Caco-2 (cell line): Measurements from ENCODE around the gene TSBP1. TPM values are rescaled to one million over a fixed set of nuclear protein-coding genes. Genes with fewer than 3 reads are reported as not detected.

Source experiments
- BruUV-seq: library from RNA; stranded (reverse); fragments of 400-500 nt; replicated peaks from 2 replicates; lab custom pipeline; 2021; lab: Mats Ljungman, UMichigan
- CTCF ChIA-PET: fragments of 300-600 bp; sonication (Branson Sonifier 250); formaldehyde crosslinking; loops from one replicate; lab custom pipeline; 2022; ENCODE audit warnings: antibody characterized with exemption; lab: Charles Lee
- POLR2A ChIA-PET: fragments of 300-600 bp; sonication (Branson Sonifier 250); formaldehyde crosslinking; loops from one replicate; lab custom pipeline; 2022; ENCODE audit warnings: antibody characterized with exemption; lab: Charles Lee
- DNase-seq, 2 experiments: peaks; one replicate each; pipeline versions ENCODE4 v3.0.0 to v3.0.0-alpha.2; 2020 to 2022
- H3K27me3 ChIP-seq: replicated peaks from 2 replicates; pipeline ENCODE4 v1.6.0; 2011; ENCODE audit warnings: low read length; ENCODE audit not compliant: control insufficient read depth, insufficient read depth
- H3K36me3 ChIP-seq: 2 replicates; pipeline ENCODE4 v1.5.1; 2011; ENCODE audit warnings: low read length; ENCODE audit not compliant: control insufficient read depth, insufficient read depth
- H3K4me1 ChIP-seq: fragments of 250-450 bp; sonication (Bioruptor Pico); 2 replicates; pipeline ENCODE4 v1.5.1; 2020; ENCODE audit warnings: mild to moderate bottlenecking
- H3K4me3 ChIP-seq: 2 replicates; pipeline ENCODE4 v1.5.1; 2011; ENCODE audit warnings: low read depth, mild to moderate bottlenecking, control low read depth, low read length
- H3K9me3 ChIP-seq: fragments of 250-450 bp; sonication (Bioruptor Pico); 2 replicates; pipeline ENCODE4 v1.5.1; 2020; ENCODE audit warnings: mild to moderate bottlenecking, moderate library complexity
- H3K27ac Mint-ChIP-seq: one replicate; pipeline ENCODE4 v1.8.0; 2022; ENCODE audit warnings: mixed read lengths; ENCODE audit not compliant: unreplicated experiment
- H3K27me3 Mint-ChIP-seq: one replicate; pipeline ENCODE4 v1.8.0; 2022; ENCODE audit warnings: mixed read lengths; ENCODE audit not compliant: insufficient read depth, unreplicated experiment
- H3K36me3 Mint-ChIP-seq: one replicate; pipeline ENCODE4 v1.8.0; 2022; ENCODE audit warnings: mild to moderate bottlenecking, mixed read lengths; ENCODE audit not compliant: insufficient read depth, unreplicated experiment
- H3K4me1 Mint-ChIP-seq: one replicate; pipeline ENCODE4 v1.8.0; 2022; ENCODE audit warnings: low read depth, mixed read lengths; ENCODE audit not compliant: unreplicated experiment
- H3K4me3 Mint-ChIP-seq: one replicate; pipeline ENCODE4 v1.8.0; 2022; ENCODE audit warnings: mild to moderate bottlenecking, moderate library complexity, mixed read lengths; ENCODE audit not compliant: unreplicated experiment
- H3K9me3 Mint-ChIP-seq: one replicate; pipeline ENCODE4 v1.8.0; 2022; ENCODE audit warnings: mixed read lengths; ENCODE audit not compliant: unreplicated experiment
- CTCF ChIP-seq, 2 experiments: fragments of 200-600 bp in 1 of 2; IDR thresholded peaks; 1 replicate in 1 of 2; 2 replicates in 1 of 2; pipeline versions ENCODE4 v1.5.1 to v1.8.0; 2011 to 2022; ENCODE audit warnings: antibody characterized with exemption in 1 of 2, control low read depth in 1 of 2, inconsistent platforms in 1 of 2, low read depth in 1 of 2, low read length in 1 of 2, mild to moderate bottlenecking in 1 of 2, moderate library complexity in 1 of 2; ENCODE audit not compliant: insufficient read depth in 1 of 2, severe bottlenecking in 1 of 2, unreplicated experiment in 1 of 2
- intact Hi-C: fragments of 100-400 bp; cut with micrococcal nuclease; formaldehyde crosslinking; loops from one replicate; pipeline ENCODE4 v1.10.0; 2022; ENCODE audit not compliant: unreplicated experiment
- total RNA-seq: library from RNA; stranded (reverse); gene quantifications from 2 replicates; pipeline ENCODE4 v1.2.3, GENCODE V29; 2022

Gene TSBP1
- total RNA-seq, 1 experiment from 2014 or later = not detected

GRCh38 chr6:32355018-32355417, 16.7 kb downstream of the TSBP1 start:
- Mint-ChIP-seq H3K4me1 (no peaks in the 10 kb centered on the region), H3K4me3 (no peak overlapping the region), H3K27me3 (no peaks in the 10 kb centered on the region), H3K27ac (no peak overlapping the region), H3K36me3 (no peaks in the 10 kb centered on the region), H3K9me3 (no peaks in the 10 kb centered on the region)
- ChIA-PET POLR2A (no interaction called here), CTCF (no interaction called here)
- no peak for DNase-seq
- intact Hi-C loops = no loop called here
- BruUV-seq = no TSS peak
- H3K4me3 ChIP-seq = no peak overlapping the region
- no peaks in the 10 kb centered on the region for H3K36me3 ChIP-seq
- peaks cover 10% of the 10 kb centered on the region; the same call in 1 of the 2 replicates for H3K9me3 ChIP-seq
- H3K27me3 ChIP-seq = no peaks in the 10 kb centered on the region
- TF ChIP-seq CTCF (IDR thresholded peaks at IDR 0.05; ENCODE audit: insufficient read depth in 1 of 2, low read depth in 1 of 2, low read length in 1 of 2, severe bottlenecking in 1 of 2, unreplicated experiment in 1 of 2) = no peak
- H3K4me1 ChIP-seq = no peaks in the 10 kb centered on the region

- DNase-seq = no peak
- H3K36me3 ChIP-seq = no peaks in the 10 kb centered on the region
- no TSS peak for BruUV-seq
- no peaks in the 10 kb centered on the region for H3K9me3 Mint-ChIP-seq
- H3K4me3 ChIP-seq = no peak overlapping the region
- H3K9me3 ChIP-seq = peaks cover 10% of the 10 kb centered on the region; the same call in 1 of the 2 replicates
- H3K4me3 Mint-ChIP-seq = no peak overlapping the region
- no peaks in the 10 kb centered on the region for H3K27me3 ChIP-seq
- ChIA-PET POLR2A (no interaction called here), CTCF (no interaction called here)
- H3K4me1 ChIP-seq = no peaks in the 10 kb centered on the region
- no peaks in the 10 kb centered on the region for H3K36me3 Mint-ChIP-seq
- H3K4me1 Mint-ChIP-seq = no peaks in the 10 kb centered on the region
- H3K27ac Mint-ChIP-seq = no peak overlapping the region
- TF ChIP-seq CTCF (IDR thresholded peaks at IDR 0.05; ENCODE audit: insufficient read depth in 1 of 2, low read depth in 1 of 2, low read length in 1 of 2, severe bottlenecking in 1 of 2, unreplicated experiment in 1 of 2) = no peak
- H3K27me3 Mint-ChIP-seq = no peaks in the 10 kb centered on the region
- intact Hi-C loops = no loop called here
These were observed 18.4 kb downstream of the TSBP1 start for GRCh38 chr6:32353348-32353747.

- no peaks in the 10 kb centered on the region for H3K9me3 ChIP-seq
- H3K4me1 ChIP-seq = no peaks in the 10 kb centered on the region
- intact Hi-C loops = no loop called here
- no peaks in the 10 kb centered on the region for H3K36me3 ChIP-seq
- no peak overlapping the region for H3K27ac Mint-ChIP-seq
- DNase-seq = no peak
- peaks cover 6% of the 10 kb centered on the region for H3K4me1 Mint-ChIP-seq
- no peaks in the 10 kb centered on the region for H3K27me3 Mint-ChIP-seq
- no peaks in the 10 kb centered on the region for H3K27me3 ChIP-seq
- ChIA-PET CTCF (no interaction called here), POLR2A (no interaction called here)
- no peaks in the 10 kb centered on the region for H3K9me3 Mint-ChIP-seq
- H3K4me3 ChIP-seq = no peak overlapping the region
- no peak overlapping the region for H3K4me3 Mint-ChIP-seq
- no TSS peak for BruUV-seq
- TF ChIP-seq CTCF (IDR thresholded peaks at IDR 0.05; ENCODE audit: insufficient read depth in 1 of 2, low read depth in 1 of 2, low read length in 1 of 2, severe bottlenecking in 1 of 2, unreplicated experiment in 1 of 2) = no peak
- H3K36me3 Mint-ChIP-seq = no peaks in the 10 kb centered on the region
These were observed 31.5 kb downstream of the TSBP1 start for GRCh38 chr6:32340242-32340641.
